GM23248 (cell line): ENCODE measurements around the gene WNT7B. TPM values are rescaled to one million over a fixed set of nuclear protein-coding genes. Genes with fewer than 3 reads are reported as not detected.

Experiments used
- DNase-seq: peaks from one replicate; pipeline ENCODE4 v3.0.0-alpha.2; 2015
- H2AFZ ChIP-seq: fragments of 200-600 bp; sonication (generic); 2 replicates; pipeline ENCODE4 v1.6.1; 2016; ENCODE audit warnings: antibody characterized with exemption
- H3F3A ChIP-seq: fragments of 200-600 bp; sonication (generic); 2 replicates; pipeline ENCODE4 v1.6.1; 2016; ENCODE audit warnings: mild to moderate bottlenecking, antibody characterized with exemption, mixed run types; ENCODE audit not compliant: insufficient read depth
- H3K27ac ChIP-seq: fragments of 200-600 bp; sonication (generic); 2 replicates; pipeline ENCODE4 v1.5.1; 2016; ENCODE audit warnings: mild to moderate bottlenecking
- H3K27me3 ChIP-seq: fragments of 200-600 bp; sonication (generic); replicated peaks from 2 replicates; pipeline ENCODE4 v1.6.1; 2016; ENCODE audit warnings: mild to moderate bottlenecking; ENCODE audit not compliant: insufficient read depth
- H3K36me3 ChIP-seq: fragments of 200-600 bp; sonication (generic); 2 replicates; pipeline ENCODE4 v1.6.1; 2016; ENCODE audit warnings: low read depth, mild to moderate bottlenecking
- H3K4me1 ChIP-seq: fragments of 200-600 bp; sonication (generic); 2 replicates; pipeline ENCODE4 v1.6.1; 2016; ENCODE audit warnings: mild to moderate bottlenecking; ENCODE audit not compliant: insufficient read depth
- H3K4me2 ChIP-seq: fragments of 200-600 bp; sonication (generic); one replicate; pipeline ENCODE4 v1.6.1; 2016; ENCODE audit warnings: mild to moderate bottlenecking; ENCODE audit not compliant: unreplicated experiment
- H3K4me3 ChIP-seq: fragments of 200-600 bp; sonication (generic); 2 replicates; pipeline ENCODE4 v1.5.1; 2016; ENCODE audit warnings: mild to moderate bottlenecking
- H3K79me2 ChIP-seq: fragments of 200-600 bp; sonication (generic); 2 replicates; pipeline ENCODE4 v1.6.1; 2016; ENCODE audit warnings: mild to moderate bottlenecking; ENCODE audit not compliant: insufficient read depth
- H3K9ac ChIP-seq: fragments of 200-600 bp; sonication (generic); 2 replicates; pipeline ENCODE4 v1.6.1; 2016; ENCODE audit warnings: mild to moderate bottlenecking
- H3K9me2 ChIP-seq: fragments of 200-600 bp; sonication (generic); 2 replicates; pipeline ENCODE4 v1.6.1; 2016; ENCODE audit warnings: mixed run types, mild to moderate bottlenecking, moderate library complexity; ENCODE audit not compliant: insufficient read depth
- H3K9me3 ChIP-seq: fragments of 200-600 bp; sonication (generic); one replicate; pipeline ENCODE4 v1.6.1; 2017; ENCODE audit warnings: low read depth
- H4K20me1 ChIP-seq: fragments of 200-600 bp; sonication (generic); 2 replicates; pipeline ENCODE4 v1.6.0; 2016; ENCODE audit not compliant: insufficient read depth
- EZH2 ChIP-seq: fragments of 200-600 bp; sonication (generic); IDR thresholded peaks from 2 replicates; pipeline ENCODE4 v1.6.1; 2018; ENCODE audit warnings: antibody characterized with exemption, mild to moderate bottlenecking; ENCODE audit not compliant: insufficient read depth, poor library complexity, severe bottlenecking
- EZH2phosphoT487 ChIP-seq: fragments of 200-600 bp; sonication (generic); IDR thresholded peaks from 2 replicates; pipeline ENCODE4 v1.6.1; 2018; ENCODE audit warnings: antibody characterized with exemption, moderate library complexity, mild to moderate bottlenecking, low read depth; ENCODE audit not compliant: insufficient read depth
- WGBS, 2 experiments: methylation state at CpG; one replicate each; pipeline ENCODE4 v1.1.6; 2015 to 2017; ENCODE audit warnings: low lambda C conversion rate in 2 of 2, low coverage in 1 of 2; ENCODE audit errors: missing lambda C conversion rate in 2 of 2; 5-methylcytosine and 5-hydroxymethylcytosine counted together
- in situ Hi-C: fragments of 300-500 bp; cut with MboI; formaldehyde crosslinking; loops from 2 replicates; pipeline ENCODE4 v1.15.0; 2020
- polyA plus RNA-seq: library from polyadenylated mRNA; unstranded; fragments of >200 nt; fragmentation: Nextera tagmentation; extraction: Ambion mirVana; gene quantifications from 2 replicates; pipeline ENCODE4 v1.2.1, GENCODE V29; 2016
- total RNA-seq: library from RNA; depleted of rRNA; stranded (reverse); fragments of >200 nt; shearing (Covaris generic); gene quantifications from 2 replicates; pipeline ENCODE4 v1.2.3, GENCODE V29; 2014

The WNT7B gene
- total and polyA plus RNA-seq, 2 experiments from 2014 or later, result not detected

GRCh38 chr22:45953178-45953577, 23.8 kb downstream of the WNT7B start:
- in situ Hi-C loops, result no loop called here
- no peak for TF ChIP-seq EZH2phosphoT487
- no peak for TF ChIP-seq EZH2
- Histone ChIP-seq H4K20me1 (no peaks in the 10 kb centered on the region), H3K9me2 (no peaks in the 10 kb centered on the region), H3K27ac (no peak overlapping the region), H3K36me3 (no peaks in the 10 kb centered on the region), H3F3A (no peaks in the 10 kb centered on the region), H3K4me1 (no peaks in the 10 kb centered on the region), H3K4me3 (no peak overlapping the region), H3K9ac (no peak overlapping the region), H3K79me2 (no peaks in the 10 kb centered on the region), H2AFZ (no peak overlapping the region), H3K27me3 (no peaks in the 10 kb centered on the region), H3K9me3 (no peaks in the 10 kb centered on the region), H3K4me2 (no peak overlapping the region)
- no peak for DNase-seq
- 66 to 68% methylated on average over 6 to 18 of the region's 18 CpGs for WGBS, 2 experiments

GRCh38 chr22:45952553-45952952, 24.4 kb downstream of the WNT7B start:
- no peak overlapping the region for H3K4me2 ChIP-seq
- no peak overlapping the region for H3K9ac ChIP-seq
- H3K9me2 ChIP-seq, result no peaks in the 10 kb centered on the region
- 61 to 79% methylated on average over 12 of the region's 12 CpGs for WGBS, 2 experiments
- no peaks in the 10 kb centered on the region for H3F3A ChIP-seq
- no peak overlapping the region for H2AFZ ChIP-seq
- no peaks in the 10 kb centered on the region for H3K27me3 ChIP-seq
- H3K79me2 ChIP-seq, result no peaks in the 10 kb centered on the region
- no peak for DNase-seq
- H3K36me3 ChIP-seq, result no peaks in the 10 kb centered on the region
- no peak overlapping the region for H3K27ac ChIP-seq
- H3K9me3 ChIP-seq, result no peaks in the 10 kb centered on the region
- no peak for TF ChIP-seq EZH2phosphoT487
- TF ChIP-seq EZH2, result no peak
- in situ Hi-C loops, result no loop called here
- H3K4me3 ChIP-seq, result no peak overlapping the region
- H3K4me1 ChIP-seq, result no peaks in the 10 kb centered on the region
- H4K20me1 ChIP-seq, result no peaks in the 10 kb centered on the region

GRCh38 chr22:45952151-45952550, 24.8 kb downstream of the WNT7B start:
- Histone ChIP-seq H3K4me3 (no peak overlapping the region), H3K4me2 (no peak overlapping the region), H3K79me2 (no peaks in the 10 kb centered on the region), H3K9me3 (no peaks in the 10 kb centered on the region), H3K27ac (no peak overlapping the region), H3F3A (no peaks in the 10 kb centered on the region), H2AFZ (no peak overlapping the region), H3K4me1 (no peaks in the 10 kb centered on the region), H3K9me2 (no peaks in the 10 kb centered on the region), H3K27me3 (no peaks in the 10 kb centered on the region), H3K9ac (no peak overlapping the region), H4K20me1 (no peaks in the 10 kb centered on the region), H3K36me3 (no peaks in the 10 kb centered on the region)
- TF ChIP-seq EZH2phosphoT487 (no peak), EZH2 (no peak)
- 40 to 48% methylated on average over 11 to 15 of the region's 15 CpGs for WGBS, 2 experiments
- no peak for DNase-seq
- in situ Hi-C loops, result no loop called here

- H3K9ac ChIP-seq, result no peak overlapping the region
- H3K9me3 ChIP-seq, result no peaks in the 10 kb centered on the region
- no peaks in the 10 kb centered on the region for H3K27me3 ChIP-seq
- H2AFZ ChIP-seq, result no peak overlapping the region
- H4K20me1 ChIP-seq, result no peaks in the 10 kb centered on the region
- no peaks in the 10 kb centered on the region for H3K79me2 ChIP-seq
- no peaks in the 10 kb centered on the region for H3K4me1 ChIP-seq
- no peaks in the 10 kb centered on the region for H3F3A ChIP-seq
- DNase-seq, result no peak
- 91 to 95% methylated on average over 19 to 23 of the region's 23 CpGs for WGBS, 2 experiments
- in situ Hi-C loops, result no loop called here
- H3K4me2 ChIP-seq, result no peak overlapping the region
- H3K36me3 ChIP-seq, result no peaks in the 10 kb centered on the region
- H3K4me3 ChIP-seq, result no peak overlapping the region
- no peaks in the 10 kb centered on the region for H3K9me2 ChIP-seq
- no peak overlapping the region for H3K27ac ChIP-seq
- TF ChIP-seq EZH2phosphoT487, result no peak
- no peak for TF ChIP-seq EZH2
These were observed 27.1 kb downstream of the WNT7B start for GRCh38 chr22:45949891-45950290.
